HepG2 (cell line): ENCODE data around the gene ENSA. TPM values are rescaled to one million over a fixed set of nuclear protein-coding genes. Genes with fewer than 3 reads are reported as not detected.

Experiments used
- ATAC-seq: fragments of 200-7000 bp; cut with Tn5 transposase; 3 replicates; pipeline ENCODE4 v1.9.1; 2020; ENCODE audit warnings: mild to moderate bottlenecking, moderate library complexity
- BruUV-seq: library from RNA; stranded (reverse); fragments of 400-500 nt; replicated peaks from 2 replicates; lab custom pipeline; 2021; lab: Mats Ljungman, UMichigan
- CTCF ChIA-PET: fragments of 300-600 bp; formaldehyde crosslinking; extraction: SDS; loops from one replicate; lab custom pipeline; 2021; ENCODE audit warnings: low total read pairs, inconsistent platforms, low intra/inter-chr PET ratio; lab: Yijun Ruan, JAX
- POLR2A ChIA-PET: fragments of 350-600 bp; sonication (Branson Sonifier 250); formaldehyde crosslinking; loops from one replicate; lab custom pipeline; 2020; ENCODE audit warnings: antibody characterized with exemption, inconsistent platforms; lab: Yijun Ruan, JAX
- DNase-seq: peaks from one replicate; pipeline ENCODE4 v3.0.0-alpha.2; 2015; ENCODE audit warnings: low spot score
- FAIRE-seq: peaks from 3 replicates; lab custom pipeline; 2011; peaks lifted over from hg19 to GRCh38; lab: Jason Lieb, UNC
- H2AFZ ChIP-seq: one replicate; pipeline ENCODE4 v1.6.1; 2011; ENCODE audit warnings: low read length, inconsistent platforms
- H3K27ac ChIP-seq: fragments of 300-600 bp; 3 replicates; pipeline ENCODE4 v1.8.0; 2011; ENCODE audit warnings: mixed run types, mild to moderate bottlenecking, mixed read lengths, low read length, inconsistent platforms; ENCODE audit not compliant: insufficient read depth; ENCODE audit errors: extremely low read length
- H3K27me3 ChIP-seq, 2 experiments: fragments of 200-600 bp in 1 of 2; 2 replicates in 1 of 2; 3 replicates in 1 of 2; pipeline versions ENCODE4 v1.6.0 to v1.8.0; 2011; ENCODE audit warnings: low read length in 2 of 2, mild to moderate bottlenecking in 2 of 2, moderate library complexity in 2 of 2, inconsistent platforms in 1 of 2; ENCODE audit not compliant: insufficient read depth in 2 of 2, control insufficient read depth in 1 of 2
- H3K36me3 ChIP-seq, 2 experiments: fragments of 200-600 bp in 1 of 2; replicated peaks in 1 of 2; 2 replicates in 1 of 2; 3 replicates in 1 of 2; pipeline versions ENCODE4 v1.5.1 to v1.8.0; 2011; ENCODE audit warnings: low read length in 2 of 2, inconsistent platforms in 1 of 2; ENCODE audit not compliant: insufficient read depth in 2 of 2, control insufficient read depth in 1 of 2
- H3K4me1 ChIP-seq: 2 replicates; pipeline ENCODE4 v1.5.1; 2012; ENCODE audit warnings: low read length, inconsistent platforms; ENCODE audit not compliant: insufficient read depth
- H3K4me2 ChIP-seq: 2 replicates; pipeline ENCODE4 v1.6.0; 2011; ENCODE audit warnings: low read depth, low read length, inconsistent platforms
- H3K4me3 ChIP-seq, 3 experiments: fragments of 200-600 bp in 1 of 3; sonication (generic), shearing (Covaris generic) in 1 of 3; replicated peaks in 1 of 3; 2 replicates each; pipeline ENCODE4 v1.5.1; 2011 to 2016; ENCODE audit warnings: low read length in 3 of 3, inconsistent platforms in 2 of 3, low read depth in 2 of 3, mild to moderate bottlenecking in 2 of 3, control low read depth in 1 of 3, mixed read lengths in 1 of 3; ENCODE audit not compliant: insufficient read depth in 1 of 3
- H3K79me2 ChIP-seq: one replicate; pipeline ENCODE4 v1.6.1; 2011; ENCODE audit warnings: low read length, inconsistent platforms; ENCODE audit not compliant: insufficient read depth
- H3K9ac ChIP-seq: 2 replicates; pipeline ENCODE4 v1.6.0; 2011; ENCODE audit warnings: mild to moderate bottlenecking, low read depth, low read length, inconsistent platforms; ENCODE audit not compliant: insufficient read depth
- H3K9me3 ChIP-seq: 2 replicates; pipeline ENCODE4 v1.5.1; 2012; ENCODE audit warnings: mild to moderate bottlenecking, low read length
- H4K20me1 ChIP-seq: 2 replicates; pipeline ENCODE4 v1.6.0; 2011; ENCODE audit warnings: inconsistent platforms, mild to moderate bottlenecking, low read length, moderate library complexity; ENCODE audit not compliant: insufficient read depth
- EHMT2 ChIP-seq: fragments of 200-600 bp; sonication (generic); IDR thresholded peaks from 2 replicates; pipeline ENCODE4 v1.7.0; 2017; ENCODE audit warnings: antibody characterized with exemption, low read depth, low read length, borderline replicate concordance
- FOXK2 ChIP-seq: fragments of 450-650 bp; IDR thresholded peaks from 2 replicates; pipeline ENCODE4 v1.6.1; 2016
- MIXL1 ChIP-seq: IDR thresholded peaks from 2 replicates; pipeline ENCODE4 v1.6.1; 2016
- NONO ChIP-seq, 2 experiments: fragments of 450-650 bp in 1 of 2; sonication (generic) in 1 of 2; formaldehyde crosslinking in 1 of 2; IDR thresholded peaks in 1 of 2; conservative IDR thresholded peaks in 1 of 2; 2 replicates each; pipeline versions ENCODE4 v1.6.1 to v1.8.0; 2017 to 2022; ENCODE audit warnings: mild to moderate bottlenecking in 1 of 2, missing genetic modification reagents in 1 of 2, moderate library complexity in 1 of 2
- RBFOX2 ChIP-seq: fragments of 200-400 bp; formaldehyde crosslinking; IDR thresholded peaks from 2 replicates; pipeline ENCODE4 v1.6.1; 2017; ENCODE audit warnings: low read depth, mild to moderate bottlenecking, low read length
- TFAP4 ChIP-seq: sonication (generic); IDR thresholded peaks from 2 replicates; pipeline ENCODE4 v1.6.1; 2016; ENCODE audit warnings: low read depth, borderline replicate concordance
- THAP8 ChIP-seq: sonication (generic); formaldehyde crosslinking; IDR thresholded peaks from 2 replicates; pipeline ENCODE4 v1.5.1; 2020; ENCODE audit warnings: missing genetic modification reagents, mild to moderate bottlenecking, borderline replicate concordance
- ZNF280B ChIP-seq: sonication (generic); formaldehyde crosslinking; IDR thresholded peaks from 2 replicates; pipeline ENCODE4 v1.5.0; 2020; ENCODE audit warnings: missing genetic modification reagents, mild to moderate bottlenecking, borderline replicate concordance
- WGBS: methylation state at CpG from one replicate; pipeline ENCODE4 v1.1.6; 2017; ENCODE audit warnings: low lambda C conversion rate; 5-methylcytosine and 5-hydroxymethylcytosine counted together
- in situ Hi-C: cut with HindIII; loops from 2 replicates; pipeline ENCODE4 v1.10.0; 2017; ENCODE audit warnings: low pct_unique_long_range_greater_than_20kb; ENCODE audit not compliant: extremely low pct_ligation_motif_present
- intact Hi-C: fragments of 100-400 bp; cut with micrococcal nuclease; formaldehyde crosslinking; loops from one replicate; pipeline ENCODE4 v1.10.0; 2022; ENCODE audit not compliant: unreplicated experiment
- polyA plus RNA-seq, 8 experiments: library from polyadenylated mRNA; depleted of rRNA in 3 of 8; stranded (reverse) in 7 of 8; unstranded in 1 of 8; fragments of >200 nt; fragmentation: Illumina TruSeq in 4 of 8; extraction: Trizol in 4 of 8; gene quantifications; 2 replicates each; pipeline versions ENCODE4 v1.2.1 to v1.2.3, GENCODE V29; 2011 to 2016; ENCODE audit warnings: low read depth in 4 of 8, missing spikeins in 1 of 8, mixed read lengths in 1 of 8; ENCODE audit not compliant: insufficient read depth in 1 of 8
- total RNA-seq, 5 experiments: library from RNA; depleted of rRNA; stranded (reverse); fragments of >200 nt; fragmentation: Illumina TruSeq; extraction: Trizol; gene quantifications; 2 replicates each; pipeline ENCODE4 v1.2.3, GENCODE V29; 2016; ENCODE audit warnings: low read depth in 1 of 5
- TF ChIP-seq, protein P1 (sequence below): sonication (generic); formaldehyde crosslinking; IDR thresholded peaks from 2 replicates; pipeline ENCODE4 v1.4.0; 2020; ENCODE audit warnings: missing genetic modification reagents

Gene ENSA
- total and polyA plus RNA-seq, 2 of the 13 experiments (the other 11 are each of a cell fraction or from before 2014, with no cell fraction given): 54.5 to 111 TPM

- TF ChIP-seq, protein P1, sequence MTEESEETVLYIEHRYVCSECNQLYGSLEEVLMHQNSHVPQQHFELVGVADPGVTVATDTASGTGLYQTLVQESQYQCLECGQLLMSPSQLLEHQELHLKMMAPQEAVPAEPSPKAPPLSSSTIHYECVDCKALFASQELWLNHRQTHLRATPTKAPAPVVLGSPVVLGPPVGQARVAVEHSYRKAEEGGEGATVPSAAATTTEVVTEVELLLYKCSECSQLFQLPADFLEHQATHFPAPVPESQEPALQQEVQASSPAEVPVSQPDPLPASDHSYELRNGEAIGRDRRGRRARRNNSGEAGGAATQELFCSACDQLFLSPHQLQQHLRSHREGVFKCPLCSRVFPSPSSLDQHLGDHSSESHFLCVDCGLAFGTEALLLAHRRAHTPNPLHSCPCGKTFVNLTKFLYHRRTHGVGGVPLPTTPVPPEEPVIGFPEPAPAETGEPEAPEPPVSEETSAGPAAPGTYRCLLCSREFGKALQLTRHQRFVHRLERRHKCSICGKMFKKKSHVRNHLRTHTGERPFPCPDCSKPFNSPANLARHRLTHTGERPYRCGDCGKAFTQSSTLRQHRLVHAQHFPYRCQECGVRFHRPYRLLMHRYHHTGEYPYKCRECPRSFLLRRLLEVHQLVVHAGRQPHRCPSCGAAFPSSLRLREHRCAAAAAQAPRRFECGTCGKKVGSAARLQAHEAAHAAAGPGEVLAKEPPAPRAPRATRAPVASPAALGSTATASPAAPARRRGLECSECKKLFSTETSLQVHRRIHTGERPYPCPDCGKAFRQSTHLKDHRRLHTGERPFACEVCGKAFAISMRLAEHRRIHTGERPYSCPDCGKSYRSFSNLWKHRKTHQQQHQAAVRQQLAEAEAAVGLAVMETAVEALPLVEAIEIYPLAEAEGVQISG (CRISPR knock-in tag): no peak
- TF ChIP-seq NONO (IDR thresholded peaks at IDR 0.05) (no peak), NONO (CRISPR knock-in tag; conservative IDR thresholded peaks at IDR 0.05) (no peak)
These were observed 7.7 kb downstream of the ENSA start (continued) for GRCh38 chr1:150621497-150622302.

GRCh38 chr1:150620919-150621318 is 8.5 kb downstream of the ENSA start:
- intact Hi-C loops (loop anchor here (1.0 to 10.0 kb wide), 5 partner anchors 42 to 194 kb away; partner anchors contain the start of genes GOLPH3L and MCL1), in situ Hi-C loops (no loop called here)
- WGBS: 100% methylated on average over 2 of the region's 2 CpGs
- H3K9ac ChIP-seq: no peak overlapping the region
- H3K27ac ChIP-seq: no peak overlapping the region
- H3K27me3 ChIP-seq: no peaks in the 10 kb centered on the region
- H3K36me3 ChIP-seq: peaks cover 13 to 43% of the 10 kb centered on the region in 2 experiments
- no peaks in the 10 kb centered on the region for H4K20me1 ChIP-seq
- H3K4me3 ChIP-seq: no peak overlapping the region
- TF ChIP-seq TFAP4 (no peak), FOXK2 (no peak), RBFOX2 (0 out of 2 replicates have a peak, but pooled peaks have one; percentile 31), THAP8 (no peak), EHMT2 (no peak), MIXL1 (CRISPR knock-in tag) (no peak), ZNF280B (CRISPR knock-in tag) (no peak)
- DNase-seq: no peak
- ATAC-seq: no peak
- no peak overlapping the region for H2AFZ ChIP-seq
- ChIA-PET CTCF (interaction anchor here (1.1 to 2.1 kb wide), 3 partner anchors 41 to 157 kb away, joined by 4 to 15 read pairs (median 5); partner anchors contain the start of gene MCL1), POLR2A (interaction anchor here (0.8 to 4.5 kb wide), 9 partner anchors 8 to 60 kb away, joined by 3 to 40 read pairs (median 5); partner anchors contain the start of genes ENSA and MCL1)
- no TSS peak for BruUV-seq
- no peak for FAIRE-seq
- H3K4me1 ChIP-seq: peaks cover 38% of the 10 kb centered on the region
- peaks cover 4% of the 10 kb centered on the region for H3K79me2 ChIP-seq
- H3K4me2 ChIP-seq: no peak overlapping the region
- H3K9me3 ChIP-seq: no peaks in the 10 kb centered on the region
